ENCODE data around the gene TEX261.

TEX261 gene

DNA sequence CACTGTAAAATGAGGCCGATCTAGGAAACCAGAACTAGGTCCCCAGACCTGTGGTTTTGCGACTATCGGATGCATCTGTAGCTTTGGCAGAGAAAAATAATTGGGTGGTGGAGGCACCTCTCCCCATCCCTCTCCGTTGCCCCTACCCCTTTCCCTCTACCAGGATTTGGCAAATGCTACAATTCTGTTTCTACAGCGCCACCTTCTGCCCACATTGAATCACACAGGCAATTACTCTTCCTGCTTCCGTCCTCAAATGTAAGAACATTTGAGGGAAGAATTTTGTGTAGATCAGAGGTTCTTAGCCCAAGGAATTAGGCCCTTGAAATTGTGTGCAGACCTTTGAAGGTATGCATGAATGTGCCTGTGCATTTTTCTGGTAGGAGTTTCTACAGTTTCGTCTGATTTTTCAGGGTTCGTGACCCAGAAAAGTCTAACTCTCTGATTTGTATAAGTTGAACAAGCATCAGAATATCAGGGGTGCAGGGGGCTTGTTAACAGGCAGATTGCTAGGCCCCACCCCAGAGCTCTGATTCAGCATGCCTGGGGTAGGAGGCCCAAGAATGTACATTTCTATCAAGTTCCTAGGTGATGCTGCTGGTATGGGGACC is 47.7 kb downstream of the TEX261 start:
- no peak overlapping the region for H3K4me3 ChIP-seq (ENCODE audit: insufficient read depth, low read length, poor library complexity, severe bottlenecking)
- H2AFZ ChIP-seq (ENCODE audit: low read depth, low read length, severe bottlenecking), result peak overlapping the region; percentile 28

DNA sequence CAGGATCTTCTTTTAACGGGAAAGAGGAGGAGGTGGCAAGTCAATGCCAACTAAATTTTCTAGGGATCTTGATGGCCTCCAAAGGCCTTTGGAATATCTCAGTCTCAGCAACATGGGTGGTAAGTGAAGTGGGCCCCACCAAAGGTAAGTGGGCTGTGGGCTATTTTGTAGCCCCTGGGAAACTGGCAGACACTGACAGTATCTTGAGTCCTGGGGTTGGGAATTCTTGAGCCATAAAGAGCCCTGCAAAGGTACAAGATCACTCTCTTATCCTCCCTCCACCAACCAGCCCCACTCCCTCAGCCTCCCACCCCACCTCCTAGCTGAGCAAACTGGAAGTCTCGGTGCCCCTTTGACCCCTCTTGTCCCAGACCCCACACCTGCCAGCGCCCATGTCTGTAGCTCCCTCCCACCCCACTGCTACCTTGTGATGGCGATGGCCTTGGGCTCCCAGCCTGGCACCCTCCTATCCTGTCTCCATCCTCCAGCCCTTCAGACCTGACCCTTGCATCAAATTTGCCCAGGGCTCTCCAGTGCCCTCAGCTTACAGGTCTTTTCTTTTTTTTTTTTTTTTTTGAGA is 50.5 kb downstream of the TEX261 start:
- Histone ChIP-seq H3K4me3 (ENCODE audit: insufficient read depth, low read length, poor library complexity, severe bottlenecking) (no peak overlapping the region), H3K9me3 (ENCODE audit: insufficient read depth, low read length) (no peaks in the 10 kb centered on the region), H3K9me2 (replicated peaks; ENCODE audit: insufficient read depth, low read length) (no peaks in the 10 kb centered on the region), H3K36me3 (ENCODE audit: low read length) (no peaks in the 10 kb centered on the region), H3K4me2 (ENCODE audit: low read depth, low read length, poor library complexity, severe bottlenecking) (no peak overlapping the region), H3K27ac (ENCODE audit: low read depth, low read length) (no peak overlapping the region), H4K20me1 (ENCODE audit: low read depth, low read length) (no peaks in the 10 kb centered on the region), H3F3A (ENCODE audit: insufficient read depth) (no peaks in the 10 kb centered on the region), H3K79me2 (ENCODE audit: insufficient read depth, low read length) (no peaks in the 10 kb centered on the region), H3K27me3 (ENCODE audit: low read length) (no peaks in the 10 kb centered on the region), H2AFZ (ENCODE audit: low read depth, low read length, severe bottlenecking) (no peak overlapping the region), H3K9ac (ENCODE audit: low read length) (no peak overlapping the region)
- no peak for TF ChIP-seq EZH2phosphoT487 (conservative IDR thresholded peaks at IDR 0.05; ENCODE audit: low read length)
- TF ChIP-seq, protein P1, sequence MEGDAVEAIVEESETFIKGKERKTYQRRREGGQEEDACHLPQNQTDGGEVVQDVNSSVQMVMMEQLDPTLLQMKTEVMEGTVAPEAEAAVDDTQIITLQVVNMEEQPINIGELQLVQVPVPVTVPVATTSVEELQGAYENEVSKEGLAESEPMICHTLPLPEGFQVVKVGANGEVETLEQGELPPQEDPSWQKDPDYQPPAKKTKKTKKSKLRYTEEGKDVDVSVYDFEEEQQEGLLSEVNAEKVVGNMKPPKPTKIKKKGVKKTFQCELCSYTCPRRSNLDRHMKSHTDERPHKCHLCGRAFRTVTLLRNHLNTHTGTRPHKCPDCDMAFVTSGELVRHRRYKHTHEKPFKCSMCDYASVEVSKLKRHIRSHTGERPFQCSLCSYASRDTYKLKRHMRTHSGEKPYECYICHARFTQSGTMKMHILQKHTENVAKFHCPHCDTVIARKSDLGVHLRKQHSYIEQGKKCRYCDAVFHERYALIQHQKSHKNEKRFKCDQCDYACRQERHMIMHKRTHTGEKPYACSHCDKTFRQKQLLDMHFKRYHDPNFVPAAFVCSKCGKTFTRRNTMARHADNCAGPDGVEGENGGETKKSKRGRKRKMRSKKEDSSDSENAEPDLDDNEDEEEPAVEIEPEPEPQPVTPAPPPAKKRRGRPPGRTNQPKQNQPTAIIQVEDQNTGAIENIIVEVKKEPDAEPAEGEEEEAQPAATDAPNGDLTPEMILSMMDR (IDR thresholded peaks at IDR 0.05; ENCODE audit: insufficient read depth, low read length, poor library complexity, severe bottlenecking), result no peak

More for the DNA sequence above, 47.7 kb downstream of the TEX261 start:
- H3K9me3 ChIP-seq (ENCODE audit: insufficient read depth, low read length), result no peaks in the 10 kb centered on the region
- H3K79me2 ChIP-seq (ENCODE audit: insufficient read depth, low read length), result no peaks in the 10 kb centered on the region
- H3K27ac ChIP-seq (ENCODE audit: low read depth, low read length), result no peak overlapping the region
- H3K36me3 ChIP-seq (ENCODE audit: low read length), result no peaks in the 10 kb centered on the region
- H4K20me1 ChIP-seq (ENCODE audit: low read depth, low read length), result no peaks in the 10 kb centered on the region
- H3K9me2 ChIP-seq (replicated peaks; ENCODE audit: insufficient read depth, low read length), result no peaks in the 10 kb centered on the region
- H3K9ac ChIP-seq (ENCODE audit: low read length), result no peak overlapping the region
- no peaks in the 10 kb centered on the region for H3F3A ChIP-seq (ENCODE audit: insufficient read depth)
- no peak overlapping the region for H3K4me2 ChIP-seq (ENCODE audit: low read depth, low read length, poor library complexity, severe bottlenecking)
- TF ChIP-seq EZH2phosphoT487 (conservative IDR thresholded peaks at IDR 0.05; ENCODE audit: low read length), result no peak
- TF ChIP-seq, protein P1 (IDR thresholded peaks at IDR 0.05; ENCODE audit: insufficient read depth, low read length, poor library complexity, severe bottlenecking), result peak; percentile 75
- no peaks in the 10 kb centered on the region for H3K27me3 ChIP-seq (ENCODE audit: low read length)

DNA sequence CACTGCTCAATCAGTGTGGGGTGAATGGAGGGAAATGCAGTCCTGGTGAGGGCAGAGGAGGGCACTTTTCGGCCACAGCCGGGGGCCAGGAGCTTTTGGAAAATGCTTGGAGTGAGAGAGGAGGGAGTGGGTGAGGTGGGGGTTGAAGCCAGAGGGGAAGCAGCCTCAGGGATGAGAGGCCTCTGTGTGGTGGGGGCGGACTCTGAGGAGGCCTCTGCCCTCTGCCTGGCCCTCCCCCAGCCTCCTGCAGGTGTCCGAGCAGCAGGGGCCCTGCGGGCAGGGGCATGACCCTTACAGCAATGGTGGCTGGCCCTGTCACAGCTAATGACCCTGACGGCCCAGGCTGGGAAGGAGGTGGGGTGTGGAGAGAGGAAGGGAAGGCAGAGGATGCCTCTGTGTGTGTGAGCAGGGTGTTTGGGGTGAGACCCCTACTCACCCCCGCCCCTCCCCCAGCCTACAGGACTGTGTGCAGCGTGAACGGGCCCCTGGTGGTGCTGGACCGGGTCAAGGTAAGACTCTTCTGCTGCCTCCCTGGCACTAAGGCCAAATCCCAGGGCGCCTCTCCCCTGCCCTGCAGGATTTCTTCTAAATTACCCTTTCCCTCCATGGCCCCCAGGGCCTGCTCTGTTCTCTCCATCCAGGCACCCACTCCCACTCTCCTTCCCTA is 51.3 kb downstream of the TEX261 start:
- Histone ChIP-seq H3K9ac (ENCODE audit: low read length) (no peak overlapping the region), H4K20me1 (ENCODE audit: low read depth, low read length) (no peaks in the 10 kb centered on the region), H3F3A (ENCODE audit: insufficient read depth) (no peaks in the 10 kb centered on the region), H3K9me2 (replicated peaks; ENCODE audit: insufficient read depth, low read length) (no peaks in the 10 kb centered on the region), H2AFZ (ENCODE audit: low read depth, low read length, severe bottlenecking) (no peak overlapping the region), H3K27ac (ENCODE audit: low read depth, low read length) (no peak overlapping the region), H3K4me2 (ENCODE audit: low read depth, low read length, poor library complexity, severe bottlenecking) (no peak overlapping the region), H3K27me3 (ENCODE audit: low read length) (no peaks in the 10 kb centered on the region), H3K4me3 (ENCODE audit: insufficient read depth, low read length, poor library complexity, severe bottlenecking) (no peak overlapping the region), H3K9me3 (ENCODE audit: insufficient read depth, low read length) (no peaks in the 10 kb centered on the region), H3K79me2 (ENCODE audit: insufficient read depth, low read length) (no peaks in the 10 kb centered on the region), H3K36me3 (ENCODE audit: low read length) (no peaks in the 10 kb centered on the region)
- TF ChIP-seq EZH2phosphoT487 (conservative IDR thresholded peaks at IDR 0.05; ENCODE audit: low read length), result no peak
